ENCODE results near the gene TTC39A. TPM values are rescaled to one million over a fixed set of nuclear protein-coding genes. Genes with fewer than 3 reads are reported as not detected.

The TTC39A gene
- total and polyA plus RNA-seq, 12 donors, result 4.7 to 44.8 (median 15.7) TPM

DNA sequence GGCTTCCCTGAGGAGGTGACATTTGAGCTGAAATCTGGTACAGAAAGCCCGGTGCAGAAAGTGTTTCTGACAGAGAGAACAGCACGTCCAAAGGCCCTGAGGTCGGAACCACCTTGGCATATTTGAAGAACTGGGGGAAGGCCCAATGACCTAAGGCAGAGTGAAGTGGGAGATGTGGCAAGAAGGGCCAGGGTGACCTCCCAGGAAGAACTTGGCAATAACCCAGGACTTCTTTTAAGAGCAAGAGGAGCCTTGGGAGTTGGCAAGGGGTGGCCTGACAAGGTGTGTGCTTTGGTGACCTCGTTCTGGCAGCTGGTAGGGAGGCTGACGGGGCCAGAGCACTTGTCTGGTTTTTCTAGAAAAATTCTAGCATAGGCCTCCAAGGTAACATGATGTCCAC is 23.4 kb downstream of the TTC39A start:
- no peak for DNase-seq
- no peak overlapping the region for H3K27ac ChIP-seq

DNA sequence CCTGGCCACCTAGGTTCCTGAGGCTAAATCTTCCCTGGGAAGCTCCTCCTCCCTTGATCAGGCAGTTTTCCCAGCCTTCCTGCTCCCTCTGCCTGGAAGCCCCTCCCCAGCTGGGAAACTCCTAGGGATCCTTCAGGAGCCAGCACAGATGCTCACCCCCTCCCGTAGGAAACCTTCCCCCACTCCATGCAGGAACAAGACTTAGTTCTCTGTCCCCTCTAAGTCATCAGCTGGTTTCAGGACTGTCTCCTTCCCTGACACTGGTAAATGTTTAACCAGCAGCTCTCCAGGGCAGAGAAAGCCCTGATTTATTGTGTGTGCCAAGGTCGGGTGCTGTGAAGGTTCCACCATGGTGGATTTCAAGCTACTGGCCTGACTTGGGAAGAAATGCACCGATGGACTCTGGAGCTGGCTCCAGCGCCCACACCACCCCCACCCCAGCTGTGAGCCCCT is 25.0 kb downstream of the TTC39A start:
- WGBS, 4 donors, result 56 to 75% (median 63%) methylated on average over 4 of the region's 4 CpGs
- no peak overlapping the region for H3K4me3 ChIP-seq
- intact Hi-C loops (cut with DNase I), result no loop called here
- H3K9me3 ChIP-seq (replicated peaks in 1 of 3), result no peaks in the 10 kb centered on the region
- TF ChIP-seq, protein P1, sequence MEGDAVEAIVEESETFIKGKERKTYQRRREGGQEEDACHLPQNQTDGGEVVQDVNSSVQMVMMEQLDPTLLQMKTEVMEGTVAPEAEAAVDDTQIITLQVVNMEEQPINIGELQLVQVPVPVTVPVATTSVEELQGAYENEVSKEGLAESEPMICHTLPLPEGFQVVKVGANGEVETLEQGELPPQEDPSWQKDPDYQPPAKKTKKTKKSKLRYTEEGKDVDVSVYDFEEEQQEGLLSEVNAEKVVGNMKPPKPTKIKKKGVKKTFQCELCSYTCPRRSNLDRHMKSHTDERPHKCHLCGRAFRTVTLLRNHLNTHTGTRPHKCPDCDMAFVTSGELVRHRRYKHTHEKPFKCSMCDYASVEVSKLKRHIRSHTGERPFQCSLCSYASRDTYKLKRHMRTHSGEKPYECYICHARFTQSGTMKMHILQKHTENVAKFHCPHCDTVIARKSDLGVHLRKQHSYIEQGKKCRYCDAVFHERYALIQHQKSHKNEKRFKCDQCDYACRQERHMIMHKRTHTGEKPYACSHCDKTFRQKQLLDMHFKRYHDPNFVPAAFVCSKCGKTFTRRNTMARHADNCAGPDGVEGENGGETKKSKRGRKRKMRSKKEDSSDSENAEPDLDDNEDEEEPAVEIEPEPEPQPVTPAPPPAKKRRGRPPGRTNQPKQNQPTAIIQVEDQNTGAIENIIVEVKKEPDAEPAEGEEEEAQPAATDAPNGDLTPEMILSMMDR (IDR thresholded peaks at IDR 0.05), result no peak
- TF ChIP-seq POLR2A (IDR thresholded peaks at IDR 0.05), result no peak
- DNase-seq, result no peak
- H3K4me1 ChIP-seq (replicated peaks in 1 of 2), result peaks cover 0 to 4% of the 10 kb centered on the region in 2 donors
- H3K27me3 ChIP-seq, result no peaks in the 10 kb centered on the region
- no peak overlapping the region for H3K27ac ChIP-seq
- no peaks in the 10 kb centered on the region for H3K36me3 ChIP-seq (replicated peaks in 1 of 2)

More for the DNA sequence above, 23.4 kb downstream of the TTC39A start:
- no peak for TF ChIP-seq POLR2A (IDR thresholded peaks at IDR 0.05)
- TF ChIP-seq, protein P1 (IDR thresholded peaks at IDR 0.05), result no peak
- H3K27me3 ChIP-seq, result no peaks in the 10 kb centered on the region
- intact Hi-C loops (cut with DNase I), result no loop called here
- H3K9me3 ChIP-seq (replicated peaks in 1 of 3), result no peaks in the 10 kb centered on the region
- WGBS, 4 donors, result 63 to 86% (median 82%) methylated on average over 5 of the region's 5 CpGs
- H3K4me1 ChIP-seq (replicated peaks in 1 of 2), result peaks cover 0 to 4% of the 10 kb centered on the region in 2 donors
- no peaks in the 10 kb centered on the region for H3K36me3 ChIP-seq (replicated peaks in 1 of 2)
- no peak overlapping the region for H3K4me3 ChIP-seq

DNA sequence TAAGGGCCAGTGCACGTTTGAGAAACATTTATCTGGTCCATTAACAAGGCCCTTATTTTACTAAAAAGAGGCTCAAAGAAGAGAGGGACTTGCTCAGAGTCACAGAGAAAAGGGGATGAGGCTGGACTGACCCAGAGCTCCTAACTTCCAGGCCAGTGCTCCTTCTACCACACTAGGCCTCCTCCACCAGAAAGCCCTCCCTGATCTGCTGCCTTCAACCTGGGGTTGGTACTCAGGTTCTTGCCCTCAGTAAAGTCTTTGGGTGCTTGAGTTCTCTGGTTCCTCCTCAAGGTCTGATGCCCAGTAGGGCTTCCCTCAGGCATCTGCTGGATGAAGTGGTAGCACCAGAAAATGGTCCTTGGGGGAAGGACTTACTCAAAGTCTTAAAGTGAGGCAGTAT is 26.0 kb downstream of the TTC39A start:
- no peak overlapping the region for H3K4me3 ChIP-seq
- no peak for DNase-seq
- H3K36me3 ChIP-seq (replicated peaks in 1 of 2), result no peaks in the 10 kb centered on the region
- H3K4me1 ChIP-seq (replicated peaks in 1 of 2), result peaks cover 0 to 4% of the 10 kb centered on the region in 2 donors
- TF ChIP-seq POLR2A (IDR thresholded peaks at IDR 0.05), result no peak
- TF ChIP-seq, protein P1 (IDR thresholded peaks at IDR 0.05), result no peak
- no peaks in the 10 kb centered on the region for H3K27me3 ChIP-seq
- no peaks in the 10 kb centered on the region for H3K9me3 ChIP-seq (replicated peaks in 1 of 3)
- H3K27ac ChIP-seq, result peak overlapping the region in 1 of 5 donors; percentile 26
- WGBS, 4 donors, result 37 to 55% (median 43%) methylated on average over 1 of the region's 1 CpG
- intact Hi-C loops (cut with DNase I), result no loop called here

DNA sequence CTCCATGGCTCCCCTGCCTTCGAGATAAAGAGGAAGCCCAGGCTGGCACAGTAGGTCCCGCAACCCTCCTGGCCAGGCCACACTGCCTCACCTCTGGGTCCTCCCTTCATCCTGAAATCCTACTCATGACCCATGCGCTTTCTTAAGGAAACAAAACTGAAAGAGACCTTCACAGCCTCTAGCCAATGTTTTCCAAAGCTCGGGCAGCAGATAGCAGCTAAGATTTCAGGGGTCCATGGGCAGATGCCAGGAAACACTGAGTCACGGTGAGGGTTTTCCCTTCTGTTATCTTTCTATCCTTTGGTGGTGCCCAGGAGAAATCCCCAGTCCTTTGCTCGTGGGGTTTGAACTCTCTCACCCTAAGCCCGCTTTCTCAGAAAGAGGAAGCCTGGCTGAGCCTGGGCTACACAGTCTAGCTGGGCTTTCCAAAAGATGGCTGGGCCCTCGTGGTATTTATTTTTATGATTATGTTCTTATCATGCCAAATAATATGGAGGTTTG is 26.6 kb downstream of the TTC39A start:
- Histone ChIP-seq H3K27me3 (no peaks in the 10 kb centered on the region), H3K27ac (peak overlapping the region in 1 of 5 donors; percentile 26), H3K9me3 (replicated peaks in 1 of 3) (no peaks in the 10 kb centered on the region), H3K4me3 (no peak overlapping the region), H3K36me3 (replicated peaks in 1 of 2) (no peaks in the 10 kb centered on the region), H3K4me1 (replicated peaks in 1 of 2) (peaks cover 0 to 4% of the 10 kb centered on the region in 2 donors)
- intact Hi-C loops (cut with DNase I), result no loop called here
- no peak for TF ChIP-seq POLR2A (IDR thresholded peaks at IDR 0.05)
- TF ChIP-seq, protein P1 (IDR thresholded peaks at IDR 0.05), result no peak
- 37 to 52% (median 50%) methylated on average over 8 of the region's 8 CpGs for WGBS, 4 donors
- peak in 4 of 7 donors; percentile 49 to 78 (median 70) for DNase-seq

Data from adrenal gland (tissue), 12 donors.